Right atrium auricular region (tissue), 2 donors: ENCODE data around the gene SMIM13. TPM values are rescaled to one million over a fixed set of nuclear protein-coding genes. Genes with fewer than 3 reads are reported as not detected.

Experiments
- DNase-seq: peaks from one replicate; pipeline ENCODE4 v3.0.0-alpha.2; 2019; ENCODE audit warnings: low spot score
- H3K27ac ChIP-seq, 2 donors: fragments of 200-600 bp; sonication (generic); 1 replicate in 1 of 2; 2 replicates in 1 of 2; pipeline ENCODE4 v1.5.1; 2016 to 2019
- H3K27me3 ChIP-seq, 2 donors: fragments of 200-600 bp; sonication (generic); one replicate each; pipeline versions ENCODE4 v1.5.1 to v1.6.0; 2017 to 2019
- H3K36me3 ChIP-seq: fragments of 200-600 bp; sonication (generic); one replicate; pipeline ENCODE4 v1.5.1; 2016
- H3K4me1 ChIP-seq, 2 donors: fragments of 200-600 bp; sonication (generic); one replicate each; pipeline versions ENCODE4 v1.5.1 to v1.6.0; 2017 to 2019
- H3K4me3 ChIP-seq, 2 donors: fragments of 200-600 bp; sonication (generic); 1 replicate in 1 of 2; 2 replicates in 1 of 2; pipeline ENCODE4 v1.5.1; 2017 to 2019; ENCODE audit warnings: mild to moderate bottlenecking in 1 of 2, moderate library complexity in 1 of 2
- H3K9me3 ChIP-seq, 2 donors: fragments of 200-600 bp; sonication (generic); one replicate each; pipeline ENCODE4 v1.5.1; 2019
- total RNA-seq, 2 donors: library from RNA; depleted of rRNA; stranded (reverse); fragments of >200 nt; gene quantifications; one replicate each; pipeline ENCODE4 v1.1.0, GENCODE V29; 2016
- TF ChIP-seq, protein P1 (sequence below), 2 donors: fragments of 200-600 bp; sonication (generic); IDR thresholded peaks; one replicate each; pipeline ENCODE4 v1.5.1; 2019; ENCODE audit warnings: antibody characterized with exemption in 2 of 2

Gene SMIM13
- total RNA-seq, 2 donors from 2014 or later = 9.0 to 11.3 TPM

DNA sequence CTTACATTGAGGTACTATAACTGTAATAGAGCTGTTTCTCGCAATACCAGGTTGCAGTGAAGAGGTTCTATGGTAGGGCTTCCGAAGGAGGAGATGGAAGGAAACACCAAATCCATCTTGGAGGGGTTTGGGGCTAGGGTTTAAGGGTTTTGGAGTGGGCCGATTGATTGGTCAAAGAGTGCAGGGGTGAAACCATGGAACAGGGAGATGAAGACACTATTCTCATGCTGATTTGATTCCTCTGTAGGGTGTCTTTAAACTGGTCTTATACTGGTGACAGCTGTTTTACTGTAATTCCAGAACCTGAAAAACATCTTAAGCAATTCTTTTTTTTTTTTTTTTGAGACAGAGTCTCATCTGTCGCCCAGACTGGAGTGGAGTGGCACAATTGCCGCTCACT, 7.8 kb downstream of the SMIM13 start:
- H3K27me3 ChIP-seq = no peaks in the 10 kb centered on the region
- no peaks in the 10 kb centered on the region for H3K4me1 ChIP-seq
- no peak overlapping the region for H3K27ac ChIP-seq
- no peak for DNase-seq
- no peak overlapping the region for H3K4me3 ChIP-seq
- TF ChIP-seq, protein P1, sequence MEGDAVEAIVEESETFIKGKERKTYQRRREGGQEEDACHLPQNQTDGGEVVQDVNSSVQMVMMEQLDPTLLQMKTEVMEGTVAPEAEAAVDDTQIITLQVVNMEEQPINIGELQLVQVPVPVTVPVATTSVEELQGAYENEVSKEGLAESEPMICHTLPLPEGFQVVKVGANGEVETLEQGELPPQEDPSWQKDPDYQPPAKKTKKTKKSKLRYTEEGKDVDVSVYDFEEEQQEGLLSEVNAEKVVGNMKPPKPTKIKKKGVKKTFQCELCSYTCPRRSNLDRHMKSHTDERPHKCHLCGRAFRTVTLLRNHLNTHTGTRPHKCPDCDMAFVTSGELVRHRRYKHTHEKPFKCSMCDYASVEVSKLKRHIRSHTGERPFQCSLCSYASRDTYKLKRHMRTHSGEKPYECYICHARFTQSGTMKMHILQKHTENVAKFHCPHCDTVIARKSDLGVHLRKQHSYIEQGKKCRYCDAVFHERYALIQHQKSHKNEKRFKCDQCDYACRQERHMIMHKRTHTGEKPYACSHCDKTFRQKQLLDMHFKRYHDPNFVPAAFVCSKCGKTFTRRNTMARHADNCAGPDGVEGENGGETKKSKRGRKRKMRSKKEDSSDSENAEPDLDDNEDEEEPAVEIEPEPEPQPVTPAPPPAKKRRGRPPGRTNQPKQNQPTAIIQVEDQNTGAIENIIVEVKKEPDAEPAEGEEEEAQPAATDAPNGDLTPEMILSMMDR (IDR thresholded peaks at IDR 0.05) = no peak
- no peaks in the 10 kb centered on the region for H3K9me3 ChIP-seq
- no peaks in the 10 kb centered on the region for H3K36me3 ChIP-seq

DNA sequence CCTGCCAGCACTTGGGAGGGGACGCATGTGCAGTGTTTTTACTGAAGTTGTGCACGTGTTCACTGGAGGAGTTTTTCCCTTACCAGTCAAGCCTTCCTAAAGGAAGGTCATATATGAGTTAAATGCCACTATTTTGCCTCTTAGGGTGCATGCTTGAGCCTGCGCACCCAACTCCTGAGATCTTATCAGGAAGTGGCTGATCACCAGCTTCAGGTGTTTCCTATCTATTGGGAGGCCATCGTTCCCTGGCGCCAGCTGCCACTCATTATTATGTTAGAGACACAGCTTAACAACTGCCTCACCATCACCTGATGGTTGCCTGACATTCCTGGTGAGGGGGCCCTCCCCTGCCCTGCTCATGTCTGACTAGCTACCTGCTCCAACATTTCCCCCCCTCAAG, 9.4 kb downstream of the SMIM13 start:
- no peak for DNase-seq
- TF ChIP-seq, protein P1 (IDR thresholded peaks at IDR 0.05) = no peak
- no peaks in the 10 kb centered on the region for H3K27me3 ChIP-seq
- H3K4me1 ChIP-seq = no peaks in the 10 kb centered on the region
- H3K27ac ChIP-seq = no peak overlapping the region
- H3K9me3 ChIP-seq = no peaks in the 10 kb centered on the region
- no peak overlapping the region for H3K4me3 ChIP-seq
- H3K36me3 ChIP-seq = no peaks in the 10 kb centered on the region

DNA sequence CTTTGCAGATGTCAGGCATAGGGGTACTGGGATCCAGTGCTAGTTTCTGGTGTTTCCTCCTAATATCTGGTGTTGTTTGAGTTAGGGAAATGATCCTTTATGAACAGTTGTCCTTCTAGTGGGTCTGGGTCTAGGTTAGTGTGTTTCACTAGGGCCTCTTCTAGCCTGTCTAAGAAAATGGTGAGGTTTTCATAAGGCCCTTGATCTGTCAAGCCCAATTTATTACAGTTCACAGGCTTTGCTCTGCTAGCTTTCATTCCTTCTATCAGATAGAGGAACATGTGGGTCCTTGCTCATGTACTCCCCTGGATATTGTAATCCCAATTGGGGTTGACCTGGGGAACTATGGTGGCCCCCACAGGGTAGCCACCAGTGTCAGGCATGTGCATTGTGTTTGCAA, 15.1 kb downstream of the SMIM13 start:
- no peak overlapping the region for H3K4me3 ChIP-seq
- TF ChIP-seq, protein P1 (IDR thresholded peaks at IDR 0.05) = no peak
- no peak for DNase-seq
- no peaks in the 10 kb centered on the region for H3K27me3 ChIP-seq
- H3K36me3 ChIP-seq = no peaks in the 10 kb centered on the region
- H3K9me3 ChIP-seq = no peaks in the 10 kb centered on the region
- H3K4me1 ChIP-seq = peaks cover 0 to 11% of the 10 kb centered on the region in 2 donors
- H3K27ac ChIP-seq = no peak overlapping the region

DNA sequence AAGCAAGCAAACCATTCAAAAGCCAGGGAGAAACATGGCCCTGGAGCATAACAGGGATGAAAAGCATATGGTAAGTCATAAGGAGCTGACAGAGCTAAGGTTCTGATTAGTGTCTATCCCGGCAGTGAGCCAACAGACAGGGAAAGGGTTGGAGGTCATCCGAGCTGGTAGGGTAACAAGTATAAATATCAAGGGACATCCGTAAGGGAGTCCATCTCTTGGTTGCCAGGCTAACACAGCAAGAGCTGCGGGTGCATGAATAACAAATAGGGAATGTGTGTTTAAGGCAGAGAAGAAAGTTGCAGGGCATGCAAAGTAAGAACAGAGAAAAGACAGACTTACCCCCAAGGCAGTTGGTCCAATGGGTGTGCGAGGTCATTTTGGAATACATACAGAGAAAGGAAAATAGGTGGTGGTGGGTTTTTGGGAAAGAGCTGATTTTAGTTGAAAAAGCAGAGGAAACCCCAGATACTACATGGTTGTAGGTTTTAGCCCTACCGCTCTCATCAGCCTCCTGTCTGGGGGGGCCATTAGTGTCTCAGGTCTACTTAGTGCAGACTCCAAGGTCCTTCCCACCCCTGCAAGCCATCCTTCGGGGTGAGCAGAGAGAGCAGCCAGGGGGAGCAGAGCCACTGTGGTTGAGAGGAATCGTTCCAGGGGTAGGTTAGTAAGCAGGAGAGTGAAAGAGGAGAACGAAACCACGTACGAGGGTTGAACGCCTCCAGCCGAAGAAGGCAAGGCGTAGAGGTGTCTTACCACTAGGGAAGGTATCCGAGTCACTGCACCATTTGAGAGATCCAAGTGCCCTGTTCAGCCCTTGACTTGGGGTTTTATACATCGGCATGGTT, 17.5 kb downstream of the SMIM13 start, which contains the start of gene ERVFRD-1:
TSS of gene ERVFRD-1 (minus strand) at position 805 of the 848 bp plus-strand sequence. CDS start 6,415 bp downstream, outside the sequence.
- no peaks in the 10 kb centered on the region for H3K36me3 ChIP-seq
- H3K27ac ChIP-seq = no peak within 1 kb of the TSS
- H3K9me3 ChIP-seq = no peaks in the 10 kb centered on the region
- no peak for DNase-seq
- H3K27me3 ChIP-seq = no peaks in the 10 kb centered on the region
- H3K4me3 ChIP-seq = no peak within 1 kb of the TSS
- TF ChIP-seq, protein P1 (IDR thresholded peaks at IDR 0.05) = no peak
- peaks cover 0 to 11% of the 10 kb centered on the region in 2 donors for H3K4me1 ChIP-seq

DNA sequence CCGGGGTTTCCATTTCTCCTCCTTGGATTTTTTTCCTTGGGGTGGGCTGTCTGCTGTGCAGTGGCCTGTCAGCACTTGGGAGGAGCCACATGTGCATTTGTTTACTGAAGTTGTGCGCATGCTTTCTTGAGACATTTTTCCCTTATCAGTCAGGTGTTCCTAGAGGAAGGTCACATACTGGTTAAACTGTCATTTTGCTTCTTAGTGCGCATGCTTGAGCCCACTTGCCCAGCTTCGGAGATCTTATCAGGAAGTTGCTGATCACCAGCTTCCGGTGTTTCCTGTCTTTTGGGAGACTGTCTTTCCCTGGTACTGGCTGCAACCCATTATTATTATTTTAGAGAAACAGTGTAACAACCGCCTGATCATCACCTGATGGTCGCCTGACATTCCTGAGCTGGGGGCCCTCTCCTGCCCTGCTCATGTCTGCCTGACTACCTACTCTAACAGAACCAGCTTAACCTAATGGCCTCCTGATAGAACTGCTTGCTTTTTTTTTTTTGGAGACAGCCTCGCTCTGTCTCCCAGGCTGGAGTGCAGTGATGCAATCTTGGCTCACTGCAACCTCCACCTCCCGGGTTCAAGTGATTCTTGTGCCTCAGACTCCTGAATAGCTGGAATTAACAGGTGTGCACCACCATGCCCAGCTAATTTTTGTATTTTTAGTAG, 18.3 kb downstream of the SMIM13 start:
- H3K27ac ChIP-seq = no peak overlapping the region
- no peak for DNase-seq
- H3K9me3 ChIP-seq = no peaks in the 10 kb centered on the region
- H3K36me3 ChIP-seq = no peaks in the 10 kb centered on the region
- H3K27me3 ChIP-seq = no peaks in the 10 kb centered on the region
- H3K4me1 ChIP-seq = peaks cover 0 to 11% of the 10 kb centered on the region in 2 donors
- H3K4me3 ChIP-seq = no peak overlapping the region
- TF ChIP-seq, protein P1 (IDR thresholded peaks at IDR 0.05) = no peak
